ENCODE measurements around the gene RARG.
A peak's percentile ranks its signal among the peaks of the same experiment; 100 is the strongest.

- TF ChIP-seq CTCF (IDR thresholded peaks at IDR 0.05): no peak
- no peak for TF ChIP-seq ATF1 (CRISPR knock-in tag; IDR thresholded peaks at IDR 0.05)
- TF ChIP-seq USF2 (CRISPR knock-in tag; IDR thresholded peaks at IDR 0.05): no peak
- TF ChIP-seq JUN (CRISPR knock-in tag; IDR thresholded peaks at IDR 0.05): no peak
- TF ChIP-seq CREM (CRISPR knock-in tag; IDR thresholded peaks at IDR 0.05): no peak
- no peak for TF ChIP-seq CBFB (CRISPR knock-in tag; IDR thresholded peaks at IDR 0.05; ENCODE audit: low read depth)
- TF ChIP-seq ZBTB21 (CRISPR knock-in tag; IDR thresholded peaks at IDR 0.05; ENCODE audit: borderline replicate concordance): no peak
- TF ChIP-seq MLX (CRISPR knock-in tag; IDR thresholded peaks at IDR 0.05): no peak
- TF ChIP-seq ATF6 (CRISPR knock-in tag; IDR thresholded peaks at IDR 0.05): no peak
- no peak for TF ChIP-seq STAT6 (CRISPR knock-in tag; conservative IDR thresholded peaks at IDR 0.05; ENCODE audit: low read depth)
- no peak for TF ChIP-seq ZSCAN18 (CRISPR knock-in tag; IDR thresholded peaks at IDR 0.05)
- peak; percentile 70 for TF ChIP-seq PRDM15 (CRISPR knock-in tag; IDR thresholded peaks at IDR 0.05)
- no peak for TF ChIP-seq MAX (CRISPR knock-in tag; IDR thresholded peaks at IDR 0.05)
- TF ChIP-seq FOXJ3 (CRISPR knock-in tag; IDR thresholded peaks at IDR 0.05; ENCODE audit: borderline replicate concordance): no peak
These were observed 9.8 kb upstream of the RARG start for GRCh38 chr12:53241623-53242412.
